Prostate gland (tissue), 2 donors: ENCODE data around the gene ENOPH1. TPM values are rescaled to one million over a fixed set of nuclear protein-coding genes. Genes with fewer than 3 reads are reported as not detected.

ENCODE experiments used
- DNase-seq: peaks from one replicate; pipeline ENCODE4 v3.0.0-alpha.2; 2019; ENCODE audit warnings: low spot score
- H3K27ac ChIP-seq, 2 donors: fragments of 200-600 bp; sonication (generic); 2 replicates each; pipeline ENCODE4 v1.5.1; 2017 to 2019
- H3K27me3 ChIP-seq: fragments of 200-600 bp; sonication (generic); replicated peaks from 2 replicates; pipeline ENCODE4 v1.5.1; 2019; ENCODE audit not compliant: insufficient read depth
- H3K36me3 ChIP-seq, 2 donors: fragments of 200-600 bp; sonication (generic); 1 replicate in 1 of 2; 2 replicates in 1 of 2; pipeline versions ENCODE4 v1.5.1 to v1.8.1; 2017 to 2019
- H3K4me1 ChIP-seq: fragments of 200-600 bp; sonication (generic); replicated peaks from 2 replicates; pipeline ENCODE4 v1.5.1; 2019
- H3K4me3 ChIP-seq, 2 donors: fragments of 200-600 bp; sonication (generic); 2 replicates each; pipeline ENCODE4 v1.5.1; 2017 to 2019
- H3K9me3 ChIP-seq: fragments of 200-600 bp; sonication (generic); 2 replicates; pipeline ENCODE4 v1.5.1; 2017
- CTCF ChIP-seq, 4 experiments: fragments of 200-600 bp in 2 of 4; fragments of 450-650 bp in 2 of 4; sonication (generic) in 2 of 4; IDR thresholded peaks; 1 replicate in 3 of 4; 2 replicates in 1 of 4; pipeline ENCODE4 v1.5.1; 2016 to 2019; ENCODE audit warnings: antibody characterized with exemption in 4 of 4, mild to moderate bottlenecking in 2 of 4, moderate library complexity in 2 of 4
- POLR2A ChIP-seq: fragments of 450-650 bp; IDR thresholded peaks from one replicate; pipeline ENCODE4 v1.6.1; 2016; ENCODE audit warnings: antibody characterized with exemption, mild to moderate bottlenecking
- POLR2AphosphoS5 ChIP-seq: sonication (generic); formaldehyde crosslinking; IDR thresholded peaks from one replicate; pipeline ENCODE4 v1.6.1; 2017; ENCODE audit warnings: antibody characterized with exemption
- WGBS: methylation state at CpG from one replicate; pipeline ENCODE4 v1.1.5; 2018; 5-methylcytosine and 5-hydroxymethylcytosine counted together
- intact Hi-C: fragments of 100-400 bp; cut with DNase I; formaldehyde crosslinking; loops from one replicate; pipeline ENCODE4 v1.14.2; 2022
- total RNA-seq, 2 donors: library from RNA; depleted of rRNA; stranded (reverse); fragments of >200 nt; gene quantifications; one replicate each; pipeline ENCODE4 v1.1.0, GENCODE V29; 2016

ENOPH1 gene
- total RNA-seq, 2 donors from 2014 or later: 28.7 to 38.1 TPM

- Histone ChIP-seq H3K4me1 (no peaks in the 10 kb centered on the region), H3K9me3 (no peaks in the 10 kb centered on the region), H3K27ac (no peak overlapping the region), H3K36me3 (no peaks in the 10 kb centered on the region), H3K27me3 (no peaks in the 10 kb centered on the region), H3K4me3 (no peak overlapping the region)
- WGBS: 86% methylated on average over 6 of the region's 6 CpGs
- TF ChIP-seq CTCF (IDR thresholded peaks at IDR 0.05) (no peak), POLR2AphosphoS5 (no peak), POLR2A (no peak)
- no peak for DNase-seq
- intact Hi-C loops: no loop called here
Observed at GRCh38 chr4:82482387-82482786, 52.0 kb downstream of the ENOPH1 start.

GRCh38 chr4:82484996-82485783 is 54.8 kb downstream of the ENOPH1 start:
- no peaks in the 10 kb centered on the region for H3K9me3 ChIP-seq
- H3K4me3 ChIP-seq: no peak overlapping the region
- H3K4me1 ChIP-seq: no peaks in the 10 kb centered on the region
- no peaks in the 10 kb centered on the region for H3K36me3 ChIP-seq
- no peak for TF ChIP-seq POLR2A
- no peak for TF ChIP-seq CTCF (IDR thresholded peaks at IDR 0.05)
- TF ChIP-seq POLR2AphosphoS5: no peak
- DNase-seq: no peak
- no peaks in the 10 kb centered on the region for H3K27me3 ChIP-seq
- H3K27ac ChIP-seq: no peak overlapping the region
- intact Hi-C loops: no loop called here
- WGBS: 70% methylated on average over 14 of the region's 14 CpGs

- intact Hi-C loops: no loop called here
- DNase-seq: no peak
- no peak for TF ChIP-seq CTCF (IDR thresholded peaks at IDR 0.05)
- TF ChIP-seq POLR2A: no peak
- TF ChIP-seq POLR2AphosphoS5: no peak
- Histone ChIP-seq H3K27me3 (no peaks in the 10 kb centered on the region), H3K4me3 (no peak overlapping the region), H3K36me3 (no peaks in the 10 kb centered on the region), H3K27ac (no peak overlapping the region), H3K9me3 (no peaks in the 10 kb centered on the region), H3K4me1 (no peaks in the 10 kb centered on the region)
- WGBS: 80% methylated on average over 1 of the region's 1 CpG
Observed at GRCh38 chr4:82489076-82489475, 58.7 kb downstream of the ENOPH1 start.

- intact Hi-C loops: no loop called here
- H3K27me3 ChIP-seq: no peaks in the 10 kb centered on the region
- no peaks in the 10 kb centered on the region for H3K36me3 ChIP-seq
- no peaks in the 10 kb centered on the region for H3K9me3 ChIP-seq
- no peaks in the 10 kb centered on the region for H3K4me1 ChIP-seq
- no peak overlapping the region for H3K4me3 ChIP-seq
- TF ChIP-seq POLR2AphosphoS5: no peak
- no peak for TF ChIP-seq POLR2A
- no peak for TF ChIP-seq CTCF (IDR thresholded peaks at IDR 0.05)
- no peak for DNase-seq
- 70% methylated on average over 8 of the region's 8 CpGs for WGBS
- H3K27ac ChIP-seq: no peak overlapping the region
Observed at GRCh38 chr4:82489987-82490386, 59.6 kb downstream of the ENOPH1 start.
